Gastrocnemius medialis (tissue), 4 donors: ENCODE measurements around the gene BICRAL. TPM values are rescaled to one million over a fixed set of nuclear protein-coding genes. Genes with fewer than 3 reads are reported as not detected.
A peak's percentile ranks its signal among the peaks of the same experiment; 100 is the strongest.
"Not testable (repeated sequence)": the region's sequence is repeated elsewhere in the genome, so short reads cannot be mapped to it uniquely, and the experiment has no call there.

ENCODE experiments used
- ATAC-seq, 2 donors: fragments of 150-250 bp; one replicate each; pipeline ENCODE4 v1.9.1; 2016
- DNase-seq, 2 donors: peaks; one replicate each; pipeline ENCODE4 v3.0.0-alpha.2; 2019
- H3K27ac ChIP-seq, 4 donors: fragments of 200-600 bp; sonication (generic); 1 replicate in 1 of 4; 2 replicates in 3 of 4; pipeline ENCODE4 v1.5.1; 2016 to 2018; ENCODE audit warnings: mild to moderate bottlenecking in 2 of 4, moderate library complexity in 1 of 4
- H3K27me3 ChIP-seq, 3 donors: fragments of 200-600 bp; sonication (generic) in 2 of 3; 1 replicate in 1 of 3; 2 replicates in 2 of 3; pipeline versions ENCODE4 v1.5.1 to v1.6.0; 2016 to 2019; ENCODE audit warnings: mild to moderate bottlenecking in 1 of 3, moderate library complexity in 1 of 3
- H3K36me3 ChIP-seq, 2 donors: fragments of 200-600 bp; sonication (generic) in 1 of 2; one replicate each; pipeline ENCODE4 v1.5.1; 2017 to 2018
- H3K4me1 ChIP-seq, 2 donors: fragments of 200-600 bp; sonication (generic) in 1 of 2; one replicate each; pipeline ENCODE4 v1.5.1; 2016 to 2017; ENCODE audit warnings: mild to moderate bottlenecking in 2 of 2
- H3K4me3 ChIP-seq, 4 donors: fragments of 200-600 bp; sonication (generic) in 3 of 4; 1 replicate in 1 of 4; 2 replicates in 3 of 4; pipeline ENCODE4 v1.5.1; 2016 to 2019; ENCODE audit warnings: mild to moderate bottlenecking in 2 of 4
- H3K9me3 ChIP-seq, 3 donors: fragments of 200-600 bp; sonication (generic) in 2 of 3; 1 replicate in 1 of 3; 2 replicates in 2 of 3; pipeline ENCODE4 v1.5.1; 2016 to 2019
- CTCF ChIP-seq, 5 experiments: fragments of 450-650 bp in 3 of 5; fragments of 200-600 bp in 2 of 5; sonication (generic) in 2 of 5; IDR thresholded peaks in 4 of 5; conservative IDR thresholded peaks in 1 of 5; 1 replicate in 4 of 5; 2 replicates in 1 of 5; pipeline ENCODE4 v1.5.1; 2016 to 2019; ENCODE audit warnings: antibody characterized with exemption in 5 of 5, mild to moderate bottlenecking in 3 of 5, moderate library complexity in 3 of 5
- POLR2A ChIP-seq, 2 donors: fragments of 450-650 bp; IDR thresholded peaks; one replicate each; pipeline ENCODE4 v1.6.1; 2017; ENCODE audit warnings: antibody characterized with exemption in 2 of 2, mild to moderate bottlenecking in 2 of 2, moderate library complexity in 2 of 2
- in situ Hi-C, 4 donors: fragments of 200-750 bp; cut with MboI; loops; one replicate each; pipeline versions ENCODE4 v1.15.0 to v1.8.0; 2017; ENCODE audit warnings: low sequenced_read_pairs in 4 of 4
- intact Hi-C: fragments of 100-400 bp; cut with DNase I; formaldehyde crosslinking; loops from one replicate; pipeline ENCODE4 v1.15.1; 2023; ENCODE audit warnings: low total_unique reads
- total RNA-seq, 4 donors: library from RNA; depleted of rRNA; stranded (reverse); fragments of >200 nt; gene quantifications; one replicate each; pipeline versions ENCODE4 v1.1.0 to v1.2.3, GENCODE V29; 2016

Gene BICRAL
- total RNA-seq, 4 donors from 2014 or later = 7.9 to 10.2 (median 9.7) TPM

GRCh38 chr6:42813906-42814444 lies 32.1 kb downstream of the BICRAL start:
- peak overlapping the region in 1 of 4 donors; percentile 18 for H3K27ac ChIP-seq
- H3K4me3 ChIP-seq = no peak overlapping the region
- in situ Hi-C loops = no loop called here
- no peak for TF ChIP-seq CTCF (IDR thresholded peaks at IDR 0.05 in 4 of 5, conservative IDR thresholded peaks at IDR 0.05 in 1 of 5)
- TF ChIP-seq POLR2A (IDR thresholded peaks at IDR 0.05) = no peak
- DNase-seq (no peak), ATAC-seq (no peak)
- H3K27me3 ChIP-seq = no peaks in the 10 kb centered on the region
- H3K36me3 ChIP-seq = no peaks in the 10 kb centered on the region
- H3K9me3 ChIP-seq = no peaks in the 10 kb centered on the region
- intact Hi-C loops = no loop called here
- peaks cover 20 to 21% of the 10 kb centered on the region in 2 donors for H3K4me1 ChIP-seq

GRCh38 chr6:42815726-42816125 lies 33.9 kb downstream of the BICRAL start:
- H3K4me3 ChIP-seq, H3K27me3 ChIP-seq, ATAC-seq, H3K9me3 ChIP-seq, in situ Hi-C loops, intact Hi-C loops, DNase-seq, H3K36me3 ChIP-seq: not testable (repeated sequence)
- Histone ChIP-seq H3K4me1 (peaks cover 27 to 32% of the 10 kb centered on the region in 2 donors), H3K27ac (peak overlapping the region in 1 of 4 donors; percentile 15)

GRCh38 chr6:42817907-42818306 lies 36.1 kb downstream of the BICRAL start:
- intact Hi-C loops (no loop called here), in situ Hi-C loops (no loop called here)
- TF ChIP-seq CTCF (IDR thresholded peaks at IDR 0.05 in 4 of 5, conservative IDR thresholded peaks at IDR 0.05 in 1 of 5) (no peak), POLR2A (IDR thresholded peaks at IDR 0.05) (no peak)
- H3K27me3 ChIP-seq = no peaks in the 10 kb centered on the region
- H3K4me1 ChIP-seq = peaks cover 41 to 49% of the 10 kb centered on the region in 2 donors
- peak; percentile 42 to 51 for ATAC-seq
- H3K4me3 ChIP-seq = no peak overlapping the region
- peaks cover 0 to under 1% of the 10 kb centered on the region in 2 donors for H3K36me3 ChIP-seq
- H3K9me3 ChIP-seq = no peaks in the 10 kb centered on the region
- no peak for DNase-seq
- H3K27ac ChIP-seq = peak overlapping the region; percentile 53 to 94 (median 82)

GRCh38 chr6:42818416-42818815 lies 36.6 kb downstream of the BICRAL start:
- in situ Hi-C loops = no loop called here
- no peak for ATAC-seq

GRCh38 chr6:42818878-42819277 lies 37.0 kb downstream of the BICRAL start:
- Histone ChIP-seq H3K4me1 (peaks cover 41 to 49% of the 10 kb centered on the region in 2 donors), H3K4me3 (no peak overlapping the region), H3K36me3 (peaks cover 0 to 10% of the 10 kb centered on the region in 2 donors), H3K9me3 (no peaks in the 10 kb centered on the region), H3K27me3 (no peaks in the 10 kb centered on the region), H3K27ac (peak overlapping the region; percentile 77 to 94 (median 84))
- TF ChIP-seq CTCF (IDR thresholded peaks at IDR 0.05 in 4 of 5, conservative IDR thresholded peaks at IDR 0.05 in 1 of 5) = no peak
- DNase-seq (no peak), ATAC-seq (no peak)
- in situ Hi-C loops = no loop called here
- intact Hi-C loops = no loop called here

More at GRCh38 chr6:42818416-42818815, 36.6 kb downstream of the BICRAL start:
- intact Hi-C loops = no loop called here
- Histone ChIP-seq H3K27ac (peak overlapping the region; percentile 77 to 94 (median 84)), H3K4me3 (no peak overlapping the region), H3K4me1 (peaks cover 41 to 49% of the 10 kb centered on the region in 2 donors), H3K36me3 (peaks cover 0 to 6% of the 10 kb centered on the region in 2 donors), H3K9me3 (no peaks in the 10 kb centered on the region), H3K27me3 (no peaks in the 10 kb centered on the region)
- TF ChIP-seq POLR2A (IDR thresholded peaks at IDR 0.05) (no peak), CTCF (IDR thresholded peaks at IDR 0.05 in 4 of 5, conservative IDR thresholded peaks at IDR 0.05 in 1 of 5) (no peak)
- no peak for DNase-seq
